NCI-H2171 treated with DMSO at 0.1 percent for 48 hours (cell line): ENCODE results near the gene VPS8.

Experiments
- DNase-seq: peaks from one replicate; lab custom pipeline; 2025; lab: John Stamatoyannopoulos, UW

VPS8 gene

GRCh38 chr3:184781801-184782200, 30.2 kb upstream of the VPS8 start:
- peak; percentile 73 for DNase-seq

DNA sequence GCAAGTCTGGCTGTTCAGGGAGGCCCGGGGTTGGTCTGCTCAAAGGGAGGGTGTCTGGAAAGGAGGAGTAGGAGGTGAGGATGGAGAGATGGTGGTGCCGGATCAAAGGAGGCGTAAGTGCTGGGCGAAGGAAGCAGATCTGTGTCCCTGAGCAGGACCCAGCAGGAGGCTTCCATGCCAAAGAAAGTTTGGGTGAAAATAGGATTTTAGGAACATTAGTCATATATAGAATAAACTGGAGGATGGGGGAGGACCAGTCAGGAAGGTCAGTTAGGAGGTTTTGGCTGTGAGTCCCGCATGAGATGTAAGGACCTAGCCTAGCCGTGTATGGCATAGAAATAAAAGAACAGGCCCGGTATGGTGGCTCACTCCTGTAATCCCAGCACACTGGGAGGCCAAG, 28.6 kb upstream of the VPS8 start:
- DNase-seq = no peak

- no peak for DNase-seq
Observed at GRCh38 chr3:184784731-184785500, 27.1 kb upstream of the VPS8 start.

DNA sequence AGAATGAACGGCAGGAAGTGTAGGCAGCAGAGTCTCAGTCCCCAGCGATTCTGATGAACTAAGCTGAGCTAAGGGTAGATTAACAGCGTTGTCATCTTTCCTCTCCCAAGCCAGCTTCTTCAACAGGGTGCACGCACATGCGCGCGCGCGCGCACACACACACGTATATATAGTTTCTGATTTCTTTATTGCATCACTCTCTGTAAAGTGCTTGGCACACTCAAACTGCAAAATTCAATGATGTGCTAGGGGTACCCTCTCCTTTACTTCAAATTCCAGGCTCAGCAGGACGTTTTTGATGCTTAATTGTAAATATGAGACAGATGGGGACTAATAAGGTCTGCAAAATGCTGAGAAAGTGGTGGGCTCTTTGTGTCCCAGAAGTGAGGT, 26.1 kb upstream of the VPS8 start:
- no peak for DNase-seq

DNA sequence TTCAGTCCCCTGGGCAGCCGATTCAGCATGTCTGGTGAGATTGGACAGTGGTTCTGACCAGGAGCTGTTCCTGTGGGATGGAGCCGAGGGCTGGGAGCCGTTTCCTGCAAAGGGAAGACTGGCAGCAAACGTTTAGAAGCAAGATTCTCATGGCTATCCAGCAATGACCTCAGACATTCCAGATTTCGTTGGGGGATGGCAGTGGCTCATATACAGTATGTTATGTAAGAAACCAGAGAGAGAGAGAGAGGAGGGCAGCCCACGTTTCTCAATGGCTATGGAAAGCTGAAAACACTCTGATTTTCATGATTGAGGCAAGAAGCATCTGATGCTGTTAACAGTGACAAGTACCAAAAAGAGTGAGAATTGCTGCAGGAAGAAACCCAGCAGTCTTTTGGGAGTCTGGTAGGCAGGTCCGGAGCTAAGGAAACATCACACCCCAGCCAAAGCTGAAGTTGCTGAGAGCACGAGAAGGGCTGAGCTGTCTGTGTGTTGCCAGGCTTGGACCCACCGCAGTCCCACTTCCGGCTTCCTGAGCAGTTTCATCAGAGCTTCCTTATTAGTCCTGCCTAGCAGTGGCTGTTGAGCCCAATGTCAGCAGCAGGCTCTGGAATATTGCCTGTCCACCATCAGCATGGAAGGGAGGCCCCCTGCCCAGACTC, 25.6 kb upstream of the VPS8 start:
- DNase-seq = no peak

DNA sequence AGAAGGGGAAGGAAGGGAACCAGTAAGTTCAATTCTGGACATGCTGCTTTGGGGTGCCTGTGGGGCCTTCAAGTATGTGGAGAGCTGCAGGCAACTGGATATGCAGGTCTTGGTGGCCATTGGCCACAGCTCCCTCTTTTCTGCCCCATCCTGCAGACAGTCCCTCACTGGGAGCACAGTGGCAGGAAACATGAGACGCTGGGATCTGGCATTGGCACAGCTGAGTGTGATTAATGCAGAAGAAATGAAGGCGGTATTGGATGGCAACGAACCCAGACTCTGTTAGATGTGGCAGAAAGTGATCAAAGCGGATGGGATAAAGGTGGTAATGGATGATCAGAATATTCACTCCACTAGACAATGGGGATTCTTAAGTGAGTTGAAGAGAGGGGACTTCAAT, 23.2 kb upstream of the VPS8 start:
- DNase-seq = peak; percentile 14

- no peak for DNase-seq
Observed at GRCh38 chr3:184789314-184789998, 22.5 kb upstream of the VPS8 start.

DNA sequence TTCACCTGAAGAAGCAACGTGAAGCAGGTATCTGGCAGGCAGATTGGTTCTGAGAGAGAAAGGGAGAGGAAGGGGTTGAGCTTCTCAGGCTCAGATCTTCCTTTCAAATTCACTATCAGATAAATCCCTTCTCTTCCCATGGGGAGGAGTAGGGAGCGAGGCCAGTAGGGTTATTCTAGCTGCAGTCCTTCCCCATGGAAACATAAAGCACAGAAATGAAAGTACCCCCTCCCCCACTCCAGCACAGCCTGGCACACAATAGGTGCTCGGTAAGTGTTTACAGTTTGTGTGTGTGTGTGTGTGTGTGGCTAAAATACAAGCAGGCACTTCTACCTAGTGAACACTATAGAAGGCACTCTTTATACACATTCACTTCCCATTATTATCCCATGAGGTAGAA, 20.8 kb upstream of the VPS8 start:
- DNase-seq = no peak

GRCh38 chr3:184795522-184796190, 16.3 kb upstream of the VPS8 start:
- no peak for DNase-seq

DNA sequence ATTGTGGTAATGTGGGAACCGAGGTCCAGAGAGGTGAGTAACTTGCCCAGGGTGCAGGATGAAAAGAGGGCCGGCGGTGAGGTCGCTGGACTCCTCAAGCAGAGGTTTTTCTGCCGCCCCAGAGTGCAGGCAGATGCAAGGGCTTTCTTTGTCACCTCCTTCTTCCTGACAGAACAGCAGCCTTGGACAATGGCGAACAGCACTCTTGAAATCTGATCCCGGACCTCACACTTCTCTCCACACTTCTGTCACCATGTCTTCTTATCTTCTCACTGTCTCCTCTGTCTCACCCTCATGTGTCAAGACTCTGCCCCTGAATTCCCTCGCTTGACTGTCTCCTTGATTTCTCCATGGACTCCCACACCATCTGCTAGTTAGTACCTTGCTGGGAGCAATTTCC, 15.4 kb upstream of the VPS8 start:
- peak; percentile 71 for DNase-seq

- DNase-seq = no peak
Observed at GRCh38 chr3:184796954-184797353, 15.0 kb upstream of the VPS8 start.

DNA sequence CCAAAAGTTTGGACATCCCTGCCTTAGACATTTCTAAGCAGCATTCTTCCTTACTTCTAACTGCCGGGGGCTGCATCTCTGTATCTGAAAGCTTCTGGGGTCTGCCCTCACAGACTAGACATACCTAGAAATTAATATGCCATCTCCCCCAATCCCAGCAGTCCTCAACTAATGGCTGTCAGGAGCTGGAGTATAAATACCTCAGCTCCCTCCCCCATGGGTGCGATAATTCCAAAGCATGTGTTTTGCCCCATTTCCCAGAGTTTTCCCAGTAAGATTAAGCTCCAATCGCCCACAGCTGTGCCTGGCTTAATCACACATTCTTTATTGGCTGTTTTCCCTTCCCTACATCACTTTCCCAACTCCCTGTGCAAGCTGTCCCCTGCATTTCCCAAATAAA, 13.8 kb upstream of the VPS8 start:
- DNase-seq = no peak

DNA sequence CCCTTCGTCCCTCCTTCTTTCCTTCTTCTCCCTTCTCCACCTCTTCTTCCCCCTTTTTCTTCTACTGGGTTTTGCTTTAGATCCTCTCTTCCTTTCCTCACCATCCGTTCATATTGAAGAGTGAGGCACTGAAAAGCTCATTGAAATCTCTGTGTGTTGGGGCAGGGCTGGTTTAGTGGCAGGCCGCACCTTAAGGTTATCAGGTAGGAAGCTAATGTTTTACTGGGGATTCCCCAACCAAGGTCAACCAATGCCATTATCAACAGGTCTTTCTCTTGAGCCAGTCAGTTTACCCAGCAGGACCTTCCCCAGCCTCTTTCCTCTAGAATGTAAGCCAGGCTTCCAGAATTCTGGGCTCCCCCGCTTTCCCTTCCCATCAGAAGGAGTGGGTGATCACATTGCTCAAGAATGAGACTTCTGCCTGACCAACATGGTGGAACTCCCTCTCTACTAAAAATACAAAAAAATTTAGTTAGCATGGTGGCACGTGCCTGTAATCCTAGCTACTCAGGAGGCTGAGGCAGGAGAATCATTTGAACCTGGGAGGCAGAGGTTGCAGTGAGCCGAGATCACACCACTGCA, 11.5 kb upstream of the VPS8 start:
- DNase-seq = no peak

DNA sequence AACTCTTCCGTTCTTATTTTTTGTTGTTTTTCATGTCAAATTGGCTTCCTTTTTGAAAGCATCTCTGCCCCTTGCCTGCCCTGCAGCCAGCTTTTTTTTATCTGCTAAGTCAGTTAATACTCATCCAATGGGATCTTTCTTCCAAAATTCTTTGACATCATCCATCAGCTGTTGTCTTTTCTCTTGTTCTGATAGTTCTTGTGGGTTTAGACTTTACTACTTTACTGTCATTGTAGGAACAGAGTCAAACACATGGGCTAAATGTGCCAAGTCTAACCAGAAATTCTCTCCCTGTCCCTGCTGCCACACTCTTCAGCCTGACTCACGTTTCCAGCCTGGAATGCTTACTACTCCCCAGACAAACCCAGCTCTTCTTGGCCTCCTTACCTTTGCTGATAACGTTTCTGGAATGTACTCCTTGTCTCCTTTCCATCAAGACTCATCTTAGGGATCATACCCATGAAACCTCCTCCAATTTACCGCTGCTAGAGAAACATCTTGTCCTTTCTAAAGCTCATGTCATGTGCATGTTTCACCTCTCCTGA, 10.7 kb upstream of the VPS8 start:
- no peak for DNase-seq

- no peak for DNase-seq
Observed at GRCh38 chr3:184802150-184802549, 9.8 kb upstream of the VPS8 start.

GRCh38 chr3:184804801-184805200, 7.2 kb upstream of the VPS8 start:
- DNase-seq = no peak

DNA sequence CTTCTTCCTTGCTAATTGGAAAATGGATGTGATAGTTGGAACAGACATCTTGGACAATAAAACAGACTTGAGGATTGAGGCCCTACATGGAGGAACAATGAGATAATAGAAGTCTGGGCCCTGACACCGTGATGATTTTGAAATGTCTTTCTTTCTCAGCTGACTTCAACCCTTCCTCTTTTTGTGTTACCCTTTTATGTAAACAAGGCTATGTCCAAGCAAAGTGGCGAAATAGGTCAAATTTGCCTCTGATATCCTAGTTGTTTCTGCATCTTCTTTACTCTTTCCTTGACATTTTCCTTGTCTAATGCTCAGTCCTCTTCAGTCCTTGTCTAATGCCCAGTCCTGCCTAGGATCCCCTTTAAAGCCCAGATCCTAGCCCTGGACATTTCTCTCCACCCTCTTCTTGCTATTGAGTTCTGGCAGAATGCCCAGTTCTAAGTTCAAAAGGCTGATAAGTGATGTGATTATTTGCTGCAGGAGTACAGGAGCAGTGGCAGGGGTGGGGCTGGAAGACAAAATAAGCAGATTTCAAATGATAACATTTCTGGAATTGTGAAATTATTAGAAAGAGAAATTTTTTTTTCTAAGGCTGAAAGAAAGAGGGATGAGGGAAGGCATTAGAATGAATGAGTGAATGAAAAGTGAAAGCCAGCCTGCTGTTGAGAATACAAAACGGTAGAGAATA, 6.5 kb upstream of the VPS8 start:
- peak; percentile 20 for DNase-seq

- peak; percentile 54 for DNase-seq
Observed at GRCh38 chr3:184806567-184807271, 5.2 kb upstream of the VPS8 start.

DNA sequence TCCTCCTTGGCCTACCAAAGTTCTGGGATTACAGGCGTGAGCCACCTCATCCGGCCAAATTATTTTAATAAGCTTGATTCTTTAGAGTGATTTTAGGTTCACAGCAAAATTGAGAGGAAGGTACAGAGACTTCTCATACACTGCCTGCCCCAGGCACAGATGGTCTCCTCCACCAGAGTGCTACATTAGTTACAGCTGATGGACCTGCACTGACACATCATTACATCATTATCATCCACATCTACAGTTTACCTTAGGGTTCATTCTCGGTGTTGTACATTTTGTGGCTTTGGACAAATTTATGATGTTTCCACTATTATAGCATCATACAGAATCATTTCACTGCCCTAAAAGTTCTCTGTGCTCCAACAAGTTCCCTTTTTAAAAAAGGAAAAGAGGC, 4.4 kb upstream of the VPS8 start:
- peak; percentile 66 for DNase-seq

DNA sequence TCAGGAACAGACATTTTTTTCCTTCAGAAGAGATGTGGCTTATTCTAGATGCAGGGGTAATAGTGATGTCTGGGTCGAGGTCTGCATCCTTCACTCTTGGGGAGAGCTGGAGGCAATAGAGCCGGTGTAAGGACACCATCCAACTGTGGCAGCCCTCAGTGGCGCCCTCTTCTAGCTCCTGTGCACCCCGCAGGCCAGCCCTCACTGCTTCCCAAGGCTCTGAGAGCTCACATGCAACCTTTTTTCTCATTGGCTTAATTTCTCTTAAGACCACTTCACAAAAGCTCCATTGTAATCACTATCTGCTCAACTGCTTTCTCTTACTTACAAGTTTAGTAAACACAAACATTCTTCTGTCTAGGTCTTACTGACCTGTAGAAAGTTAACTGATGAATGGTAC, 3.9 kb upstream of the VPS8 start:
- DNase-seq = no peak

DNA sequence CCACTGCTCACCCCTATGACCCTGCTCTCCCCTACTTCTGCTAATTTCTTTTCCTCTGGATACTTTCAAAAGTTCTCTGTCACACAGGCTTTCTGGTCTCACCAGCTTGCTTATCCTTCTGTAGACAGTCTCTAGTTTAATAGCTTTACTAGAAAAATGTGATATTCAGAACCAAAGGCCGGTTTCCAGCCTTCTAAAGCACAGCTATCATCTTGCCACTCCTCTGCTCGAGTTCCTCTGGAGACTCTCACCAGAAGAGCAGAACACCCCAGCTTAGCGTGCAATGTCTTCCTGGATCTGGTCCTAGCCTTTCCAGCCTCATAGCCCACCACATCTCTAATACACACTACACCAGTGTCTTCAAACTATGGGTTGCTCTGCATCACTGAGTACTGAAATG, 1.8 kb upstream of the VPS8 start:
- DNase-seq = no peak
